Measurements from ENCODE around the gene BRDT.

Gene BRDT

GRCh38 chr1:92051948-92052347 lies 102.7 kb downstream of the BRDT start:
- Histone ChIP-seq H3K9me3 (ENCODE audit: control insufficient read depth in 2 of 2, low read length in 2 of 2) (no peaks in the 10 kb centered on the region), H3K27ac (ENCODE audit: low read depth in 2 of 2, low read length in 2 of 2) (no peak overlapping the region), H3K27me3 (ENCODE audit: control insufficient read depth in 2 of 2, insufficient read depth in 2 of 2, low read length in 2 of 2) (no peaks in the 10 kb centered on the region), H3K4me1 (ENCODE audit: control insufficient read depth in 2 of 2, insufficient read depth in 2 of 2, low read length in 2 of 2) (no peaks in the 10 kb centered on the region), H3K9ac (ENCODE audit: low read depth in 1 of 2, low read length in 2 of 2) (no peak overlapping the region), H3K4me3 (ENCODE audit: low read length in 2 of 2) (no peak overlapping the region), H3K36me3 (ENCODE audit: control insufficient read depth in 2 of 2, insufficient read depth in 2 of 2, low read length in 2 of 2) (no peaks in the 10 kb centered on the region)

All from mucosa of rectum (tissue), 2 donors.